ENCODE data around the gene SYCE3.

Gene SYCE3

GRCh38 chr22:50562523-50563412 lies at the start of gene SYCE3:
Gene SYCE3 (minus strand): TSS chr22:50562919. CDS start chr22:50556405, 6,514 bp downstream.
- H3K4me2 ChIP-seq (ENCODE audit: low read length), result peak within 1 kb of the TSS; percentile 98
- H3K4me3 ChIP-seq (ENCODE audit: low read depth, low read length), result peak within 1 kb of the TSS; percentile 87
- H3K27me3 ChIP-seq (ENCODE audit: control insufficient read depth, insufficient read depth, low read length), result no peaks in the 10 kb centered on the region
- H3K9me3 ChIP-seq (ENCODE audit: control insufficient read depth, low read length), result no peaks in the 10 kb centered on the region
- peak within 1 kb of the TSS; percentile 93 for H3K27ac ChIP-seq
- H3K36me3 ChIP-seq (ENCODE audit: control insufficient read depth, insufficient read depth, low read length), result no peaks in the 10 kb centered on the region
- H3K9ac ChIP-seq, result peak within 1 kb of the TSS; percentile 53
- no peaks in the 10 kb centered on the region for H3K4me1 ChIP-seq
- H2AFZ ChIP-seq, result peak within 1 kb of the TSS; percentile 72
- TF ChIP-seq CTCF (IDR thresholded peaks at IDR 0.05), result peak; percentile 91
- H3K79me2 ChIP-seq, result no peaks in the 10 kb centered on the region

- no peak overlapping the region for H3K9ac ChIP-seq
- no peak overlapping the region for H3K4me2 ChIP-seq (ENCODE audit: low read length)
- H2AFZ ChIP-seq, result no peak overlapping the region
- no peak overlapping the region for H3K4me3 ChIP-seq (ENCODE audit: low read depth, low read length)
- H3K79me2 ChIP-seq, result no peaks in the 10 kb centered on the region
- H3K27ac ChIP-seq, result no peak overlapping the region
- peaks cover 3% of the 10 kb centered on the region for H3K4me1 ChIP-seq
- no peak for TF ChIP-seq CTCF (IDR thresholded peaks at IDR 0.05)
- H3K27me3 ChIP-seq (ENCODE audit: control insufficient read depth, insufficient read depth, low read length), result no peaks in the 10 kb centered on the region
- H3K9me3 ChIP-seq (ENCODE audit: control insufficient read depth, low read length), result no peaks in the 10 kb centered on the region
- no peaks in the 10 kb centered on the region for H3K36me3 ChIP-seq (ENCODE audit: control insufficient read depth, insufficient read depth, low read length)
These were observed 49.4 kb upstream of the SYCE3 start for GRCh38 chr22:50612168-50612527.

GRCh38 chr22:50611341-50612060 lies 48.8 kb upstream of the SYCE3 start:
- H3K79me2 ChIP-seq, result no peaks in the 10 kb centered on the region
- no peak overlapping the region for H3K9ac ChIP-seq
- H3K27me3 ChIP-seq (ENCODE audit: control insufficient read depth, insufficient read depth, low read length), result no peaks in the 10 kb centered on the region
- H2AFZ ChIP-seq, result no peak overlapping the region
- peaks cover 3% of the 10 kb centered on the region for H3K4me1 ChIP-seq
- H3K4me3 ChIP-seq (ENCODE audit: low read depth, low read length), result no peak overlapping the region
- H3K27ac ChIP-seq, result no peak overlapping the region
- H3K9me3 ChIP-seq (ENCODE audit: control insufficient read depth, low read length), result no peaks in the 10 kb centered on the region
- no peaks in the 10 kb centered on the region for H3K36me3 ChIP-seq (ENCODE audit: control insufficient read depth, insufficient read depth, low read length)
- no peak overlapping the region for H3K4me2 ChIP-seq (ENCODE audit: low read length)
- TF ChIP-seq CTCF (IDR thresholded peaks at IDR 0.05), result no peak

- no peak overlapping the region for H3K27ac ChIP-seq
- no peaks in the 10 kb centered on the region for H3K9me3 ChIP-seq (ENCODE audit: control insufficient read depth, low read length)
- no peaks in the 10 kb centered on the region for H3K36me3 ChIP-seq (ENCODE audit: control insufficient read depth, insufficient read depth, low read length)
- no peaks in the 10 kb centered on the region for H3K79me2 ChIP-seq
- peaks cover 3% of the 10 kb centered on the region for H3K4me1 ChIP-seq
- no peak overlapping the region for H2AFZ ChIP-seq
- no peaks in the 10 kb centered on the region for H3K27me3 ChIP-seq (ENCODE audit: control insufficient read depth, insufficient read depth, low read length)
- H3K9ac ChIP-seq, result no peak overlapping the region
- no peak overlapping the region for H3K4me2 ChIP-seq (ENCODE audit: low read length)
- TF ChIP-seq CTCF (IDR thresholded peaks at IDR 0.05), result no peak
- no peak overlapping the region for H3K4me3 ChIP-seq (ENCODE audit: low read depth, low read length)
These were observed 47.9 kb upstream of the SYCE3 start for GRCh38 chr22:50610581-50610980.
